ENCODE results near the gene NEIL1.

Gene NEIL1

DNA sequence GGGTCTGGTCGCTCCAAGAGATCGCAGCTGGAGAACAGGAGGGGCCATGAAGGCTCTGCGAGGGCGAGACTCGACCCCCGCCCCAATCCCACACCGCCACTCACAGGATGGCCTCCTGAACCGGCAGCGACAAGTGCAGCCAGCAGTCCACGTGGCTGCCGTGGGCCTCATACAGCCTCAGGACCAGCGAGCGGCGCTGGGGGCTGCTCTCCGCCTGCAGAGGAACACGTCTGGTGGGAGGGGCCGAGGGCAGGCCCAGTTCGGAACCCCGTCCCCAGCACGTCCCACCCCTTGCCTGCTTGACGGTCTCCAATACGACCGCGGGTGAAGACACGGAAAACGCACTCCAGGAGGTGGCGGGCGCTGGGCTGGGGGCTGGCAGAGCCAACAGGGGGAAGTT is 9.2 kb downstream of the NEIL1 start:
- FAIRE-seq = no peak
- TF ChIP-seq, protein P1, sequence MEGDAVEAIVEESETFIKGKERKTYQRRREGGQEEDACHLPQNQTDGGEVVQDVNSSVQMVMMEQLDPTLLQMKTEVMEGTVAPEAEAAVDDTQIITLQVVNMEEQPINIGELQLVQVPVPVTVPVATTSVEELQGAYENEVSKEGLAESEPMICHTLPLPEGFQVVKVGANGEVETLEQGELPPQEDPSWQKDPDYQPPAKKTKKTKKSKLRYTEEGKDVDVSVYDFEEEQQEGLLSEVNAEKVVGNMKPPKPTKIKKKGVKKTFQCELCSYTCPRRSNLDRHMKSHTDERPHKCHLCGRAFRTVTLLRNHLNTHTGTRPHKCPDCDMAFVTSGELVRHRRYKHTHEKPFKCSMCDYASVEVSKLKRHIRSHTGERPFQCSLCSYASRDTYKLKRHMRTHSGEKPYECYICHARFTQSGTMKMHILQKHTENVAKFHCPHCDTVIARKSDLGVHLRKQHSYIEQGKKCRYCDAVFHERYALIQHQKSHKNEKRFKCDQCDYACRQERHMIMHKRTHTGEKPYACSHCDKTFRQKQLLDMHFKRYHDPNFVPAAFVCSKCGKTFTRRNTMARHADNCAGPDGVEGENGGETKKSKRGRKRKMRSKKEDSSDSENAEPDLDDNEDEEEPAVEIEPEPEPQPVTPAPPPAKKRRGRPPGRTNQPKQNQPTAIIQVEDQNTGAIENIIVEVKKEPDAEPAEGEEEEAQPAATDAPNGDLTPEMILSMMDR (IDR thresholded peaks at IDR 0.05; ENCODE audit: insufficient read depth, missing control alignments) = no peak
- DNase-seq (ENCODE audit: insufficient read length, low spot score) = no peak

DNA sequence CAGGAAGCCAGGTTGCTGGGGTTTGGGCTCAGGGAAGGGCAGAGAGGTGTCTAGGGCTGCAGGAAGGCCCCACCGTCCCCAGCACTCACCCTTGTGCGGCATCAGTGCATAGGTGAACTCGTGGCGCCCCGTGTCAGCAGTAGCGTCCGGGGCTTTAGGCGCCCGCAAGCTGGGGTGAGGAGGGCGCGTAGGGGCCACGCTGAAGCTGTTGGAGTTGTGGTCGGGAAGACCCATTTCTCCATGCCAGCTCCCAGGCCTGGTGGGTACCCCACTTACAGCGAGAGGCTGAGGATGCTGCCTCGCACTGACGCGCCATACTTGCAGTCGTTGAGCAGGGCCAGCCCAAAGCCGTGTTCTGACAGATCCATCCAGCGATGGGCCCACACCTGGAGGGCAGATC is 9.7 kb downstream of the NEIL1 start:
- FAIRE-seq = no peak
- TF ChIP-seq, protein P1 (IDR thresholded peaks at IDR 0.05; ENCODE audit: insufficient read depth, missing control alignments) = no peak
- no peak for DNase-seq (ENCODE audit: insufficient read length, low spot score)

DNA sequence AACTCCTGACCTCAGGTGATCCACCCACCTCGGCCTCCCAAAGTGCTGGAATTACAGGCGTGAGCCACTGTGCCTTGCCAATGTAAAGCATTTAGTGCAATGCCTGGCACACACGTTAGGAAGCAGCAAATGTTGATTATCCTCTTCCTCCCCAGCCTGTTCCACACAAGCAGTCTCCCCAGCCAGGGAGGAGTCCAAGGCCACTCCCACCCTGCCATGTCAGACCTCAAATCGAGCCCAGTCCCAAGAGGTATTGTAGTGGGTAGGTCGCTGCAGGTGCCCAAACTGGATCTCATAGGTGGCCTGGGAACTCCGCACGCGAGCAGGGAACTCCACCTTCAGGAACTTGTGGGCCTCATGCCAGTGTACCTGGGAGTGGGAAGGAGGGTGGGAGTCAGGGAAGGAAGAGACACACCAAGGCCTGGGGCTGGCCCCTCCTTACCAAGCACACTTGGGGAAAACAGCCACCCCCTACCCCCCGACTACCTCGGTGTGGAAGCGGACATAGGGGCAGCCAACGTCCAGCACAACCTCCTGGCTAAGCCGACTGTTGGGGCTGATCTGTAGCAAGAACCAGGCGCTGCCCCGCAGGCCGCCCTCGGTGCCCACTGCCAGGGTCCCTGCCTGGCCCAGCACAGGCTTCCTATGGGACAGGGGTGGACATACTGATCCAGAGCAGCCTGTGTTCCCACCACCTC is 11.3 kb downstream of the NEIL1 start:
- FAIRE-seq (no peak), DNase-seq (ENCODE audit: insufficient read length, low spot score) (no peak)
- TF ChIP-seq, protein P1 (IDR thresholded peaks at IDR 0.05; ENCODE audit: insufficient read depth, missing control alignments) = no peak

DNA sequence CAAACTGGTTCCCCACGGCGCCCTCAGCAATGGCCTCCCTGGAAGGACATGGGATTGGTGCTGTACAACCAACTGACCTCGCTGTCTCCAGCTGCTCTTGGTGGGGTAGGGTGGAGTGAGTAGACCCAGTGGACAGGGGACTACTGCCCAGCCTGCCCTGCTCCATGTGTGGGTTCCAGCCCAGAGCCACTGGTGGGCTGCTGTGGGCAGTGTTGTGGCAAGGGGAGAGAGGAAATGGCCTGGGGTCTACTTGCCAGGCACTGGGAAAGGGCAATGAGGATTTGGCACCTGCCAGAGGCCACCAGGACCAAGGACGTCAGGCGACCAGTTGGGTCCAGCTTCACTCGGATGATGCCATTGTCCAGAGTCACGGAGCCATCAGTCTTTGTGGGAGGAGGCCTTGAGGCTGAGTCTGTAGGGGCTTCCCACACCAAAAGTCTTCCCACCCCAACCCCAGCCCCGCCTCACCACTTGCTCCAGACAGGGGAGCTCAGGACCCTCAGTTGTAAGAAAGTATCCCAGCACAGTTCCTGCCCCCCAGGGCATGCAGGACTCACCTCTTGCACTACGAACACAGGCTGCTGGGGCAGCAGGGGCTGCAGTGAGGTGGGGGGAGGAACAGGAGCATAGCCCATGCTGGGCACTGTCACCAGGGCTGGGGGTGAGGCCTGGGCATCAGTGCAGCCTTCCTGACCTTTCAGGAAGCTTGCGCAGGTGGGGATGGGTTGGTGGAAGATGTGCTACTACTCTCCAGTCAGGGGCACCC is 12.1 kb downstream of the NEIL1 start:
- DNase-seq (ENCODE audit: insufficient read length, low spot score) (no peak), FAIRE-seq (no peak)
- TF ChIP-seq, protein P1 (IDR thresholded peaks at IDR 0.05; ENCODE audit: insufficient read depth, missing control alignments) = no peak

DNA sequence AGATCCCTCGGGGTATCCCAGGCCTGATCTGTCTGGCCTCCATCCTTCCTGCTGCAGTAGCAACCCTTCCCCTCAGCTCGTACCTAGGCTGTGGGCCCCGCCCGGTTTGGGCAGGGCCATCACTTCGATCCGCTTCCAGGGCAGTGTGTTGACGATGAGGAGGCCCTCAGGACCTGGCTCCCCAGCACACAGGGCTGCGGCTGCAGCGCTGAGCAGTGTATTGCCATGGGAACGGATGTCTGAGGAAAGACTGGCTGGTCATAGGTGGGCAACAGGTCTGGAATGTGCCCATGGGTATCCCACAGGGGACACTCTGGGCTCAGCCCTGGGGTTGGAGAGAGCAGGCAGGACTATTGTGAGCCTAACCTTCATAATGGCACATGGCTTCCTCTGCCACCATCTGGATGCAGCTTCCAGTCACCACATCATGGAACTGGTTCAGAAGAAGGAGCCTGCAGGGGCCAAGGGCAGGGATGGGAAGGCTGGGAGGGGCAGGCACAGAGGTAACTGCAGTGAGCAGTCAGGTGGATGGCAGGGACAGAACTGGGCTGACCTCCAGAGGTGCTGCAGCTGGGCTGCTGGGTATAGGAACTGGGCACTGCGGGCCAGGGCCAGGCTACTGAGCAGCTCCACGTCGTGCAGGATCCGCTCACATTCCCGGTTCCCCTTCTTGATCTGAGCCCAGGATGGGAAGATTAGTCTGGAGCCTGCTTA is 12.9 kb downstream of the NEIL1 start:
- DNase-seq (ENCODE audit: insufficient read length, low spot score) (no peak), FAIRE-seq (no peak)
- TF ChIP-seq, protein P1 (IDR thresholded peaks at IDR 0.05; ENCODE audit: insufficient read depth, missing control alignments) = no peak

DNA sequence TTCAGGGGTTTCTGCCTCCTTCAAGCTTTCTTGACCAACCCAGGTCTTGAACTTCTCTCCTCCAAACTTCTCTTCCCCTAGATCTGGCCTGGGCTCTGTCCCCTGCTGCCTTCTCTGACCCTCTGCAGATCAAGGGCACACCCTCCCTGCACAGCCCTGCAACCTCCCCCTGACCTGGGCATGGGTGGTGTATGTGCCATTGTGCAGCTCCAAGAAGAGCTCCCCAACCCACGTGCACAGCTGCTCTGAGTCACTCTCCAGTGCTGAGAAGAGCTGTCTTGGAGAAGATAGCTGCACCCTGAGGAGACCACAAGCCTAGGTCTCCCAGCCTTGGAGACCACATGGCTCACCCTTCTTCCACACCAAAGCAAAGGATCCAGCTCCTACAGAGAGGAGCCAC is 13.6 kb downstream of the NEIL1 start:
- FAIRE-seq = no peak
- TF ChIP-seq, protein P1 (IDR thresholded peaks at IDR 0.05; ENCODE audit: insufficient read depth, missing control alignments) = no peak
- no peak for DNase-seq (ENCODE audit: insufficient read length, low spot score)
